ENCODE results near the gene LRRTM4. TPM values are rescaled to one million over a fixed set of nuclear protein-coding genes. Genes with fewer than 3 reads are reported as not detected.

LRRTM4 gene
- total RNA-seq, 1 experiment from 2014 or later, result 0.13 TPM

- CTCF ChIA-PET, result no interaction called here
- no peaks in the 10 kb centered on the region for H3K36me3 ChIP-seq (ENCODE audit: insufficient read depth, low read length, poor library complexity, severe bottlenecking)
- POLR2A ChIA-PET (ENCODE audit: low non-redundant PET), result no interaction called here
Observed at GRCh38 chr2:77294474-77294873, 227.7 kb downstream of the LRRTM4 start.

GRCh38 chr2:77284353-77284752 lies 237.8 kb downstream of the LRRTM4 start:
- intact Hi-C loops (cut with micrococcal nuclease; ENCODE audit: unreplicated experiment), result no loop called here
- no peak for DNase-seq (ENCODE audit: low spot score)
- H3K4me1 ChIP-seq (ENCODE audit: insufficient read depth, low read length, poor library complexity, severe bottlenecking), result no peaks in the 10 kb centered on the region
- H3K36me3 ChIP-seq (ENCODE audit: insufficient read depth, low read length, poor library complexity, severe bottlenecking), result no peaks in the 10 kb centered on the region
- ChIA-PET POLR2A (ENCODE audit: low non-redundant PET) (no interaction called here), CTCF (no interaction called here)
- BruUV-seq (replicated peaks), result no TSS peak
- TF ChIP-seq EZH2 (IDR thresholded peaks at IDR 0.05; ENCODE audit: borderline replicate concordance, low read depth, low read length, poor library complexity, severe bottlenecking) (no peak), CTCF (conservative IDR thresholded peaks at IDR 0.05; ENCODE audit: low read depth, low read length) (no peak)
- H3K4me3 ChIP-seq (ENCODE audit: low read depth, low read length, poor library complexity, severe bottlenecking), result no peak overlapping the region
- H3K27me3 ChIP-seq (replicated peaks; ENCODE audit: insufficient read depth, low read depth, low read length, poor library complexity), result no peaks in the 10 kb centered on the region
- no peak overlapping the region for H3K27ac ChIP-seq (ENCODE audit: low read depth, low read length, poor library complexity, severe bottlenecking)
- H3K9me3 ChIP-seq (ENCODE audit: low read depth, low read length, poor library complexity, severe bottlenecking), result no peaks in the 10 kb centered on the region

More at GRCh38 chr2:77294474-77294873, 227.7 kb downstream of the LRRTM4 start:
- no peaks in the 10 kb centered on the region for H3K27me3 ChIP-seq (replicated peaks; ENCODE audit: insufficient read depth, low read depth, low read length, poor library complexity)
- BruUV-seq (replicated peaks), result no TSS peak
- TF ChIP-seq CTCF (conservative IDR thresholded peaks at IDR 0.05; ENCODE audit: low read depth, low read length) (no peak), EZH2 (IDR thresholded peaks at IDR 0.05; ENCODE audit: borderline replicate concordance, low read depth, low read length, poor library complexity, severe bottlenecking) (no peak)
- intact Hi-C loops (cut with micrococcal nuclease; ENCODE audit: unreplicated experiment), result no loop called here
- no peak overlapping the region for H3K27ac ChIP-seq (ENCODE audit: low read depth, low read length, poor library complexity, severe bottlenecking)
- H3K4me3 ChIP-seq (ENCODE audit: low read depth, low read length, poor library complexity, severe bottlenecking), result no peak overlapping the region
- H3K4me1 ChIP-seq (ENCODE audit: insufficient read depth, low read length, poor library complexity, severe bottlenecking), result no peaks in the 10 kb centered on the region
- no peak for DNase-seq (ENCODE audit: low spot score)
- H3K9me3 ChIP-seq (ENCODE audit: low read depth, low read length, poor library complexity, severe bottlenecking), result no peaks in the 10 kb centered on the region

GRCh38 chr2:77271262-77271661 lies 250.9 kb downstream of the LRRTM4 start:
- intact Hi-C loops (cut with micrococcal nuclease; ENCODE audit: unreplicated experiment), result no loop called here
- no peaks in the 10 kb centered on the region for H3K27me3 ChIP-seq (replicated peaks; ENCODE audit: insufficient read depth, low read depth, low read length, poor library complexity)
- ChIA-PET POLR2A (ENCODE audit: low non-redundant PET) (no interaction called here), CTCF (no interaction called here)
- H3K4me3 ChIP-seq (ENCODE audit: low read depth, low read length, poor library complexity, severe bottlenecking), result no peak overlapping the region
- no peak for DNase-seq (ENCODE audit: low spot score)
- TF ChIP-seq CTCF (conservative IDR thresholded peaks at IDR 0.05; ENCODE audit: low read depth, low read length), result no peak
- TF ChIP-seq EZH2 (IDR thresholded peaks at IDR 0.05; ENCODE audit: borderline replicate concordance, low read depth, low read length, poor library complexity, severe bottlenecking), result no peak
- no peaks in the 10 kb centered on the region for H3K4me1 ChIP-seq (ENCODE audit: insufficient read depth, low read length, poor library complexity, severe bottlenecking)
- no TSS peak for BruUV-seq (replicated peaks)
- H3K36me3 ChIP-seq (ENCODE audit: insufficient read depth, low read length, poor library complexity, severe bottlenecking), result no peaks in the 10 kb centered on the region
- H3K27ac ChIP-seq (ENCODE audit: low read depth, low read length, poor library complexity, severe bottlenecking), result no peak overlapping the region
- H3K9me3 ChIP-seq (ENCODE audit: low read depth, low read length, poor library complexity, severe bottlenecking), result no peaks in the 10 kb centered on the region

All from A673 (cell line).